ENCODE results near the gene ARL9. TPM values are rescaled to one million over a fixed set of nuclear protein-coding genes. Genes with fewer than 3 reads are reported as not detected.

ARL9 gene
- total RNA-seq, 2 donors from 2014 or later, result not detected

DNA sequence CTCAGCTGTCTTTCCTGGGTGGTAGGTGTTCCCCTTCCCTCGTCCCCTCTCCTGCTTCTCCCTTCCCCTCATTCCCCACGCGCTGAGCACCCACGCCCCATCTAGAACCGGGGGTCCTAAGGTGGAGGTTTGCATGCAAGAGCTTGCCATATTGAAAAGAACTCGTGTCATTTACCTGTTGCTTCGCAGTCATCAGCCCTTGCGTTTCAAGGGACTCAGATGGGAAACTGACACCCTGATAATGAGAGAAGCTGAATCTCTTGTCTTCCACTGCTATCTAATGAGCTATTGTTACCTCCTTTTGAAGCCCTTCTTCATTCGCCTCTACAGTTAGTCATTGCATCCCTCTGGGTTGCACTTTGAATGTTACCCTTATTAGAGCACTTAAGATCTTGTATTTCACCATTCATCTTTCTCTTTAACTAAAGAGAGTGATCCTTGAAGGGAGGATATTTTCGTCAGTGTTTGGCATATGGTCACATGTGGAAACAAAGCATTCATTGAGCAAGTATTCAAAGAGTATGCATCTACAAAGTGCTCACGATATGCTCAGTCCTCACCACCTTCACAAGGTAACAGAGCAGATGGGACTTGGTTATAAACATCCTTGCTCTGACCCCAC, 25.7 kb downstream of the ARL9 start:
- no peak for ATAC-seq
- no peaks in the 10 kb centered on the region for H3K9me3 ChIP-seq
- no peak for DNase-seq
- H3K4me1 ChIP-seq, result peaks cover 9% of the 10 kb centered on the region
- intact Hi-C loops (cut with DNase I), result no loop called here
- TF ChIP-seq CTCF (IDR thresholded peaks at IDR 0.05) (no peak), POLR2A (IDR thresholded peaks at IDR 0.05) (no peak)
- WGBS, 2 donors, result 24 to 31% methylated on average over 11 of the region's 11 CpGs
- no peak overlapping the region for H3K4me3 ChIP-seq
- H3K36me3 ChIP-seq (replicated peaks in 1 of 2; ENCODE audit: insufficient read depth in 1 of 2, low read depth in 2 of 2), result no peaks in the 10 kb centered on the region
- H3K27ac ChIP-seq, result no peak overlapping the region
- H3K27me3 ChIP-seq, result no peaks in the 10 kb centered on the region

DNA sequence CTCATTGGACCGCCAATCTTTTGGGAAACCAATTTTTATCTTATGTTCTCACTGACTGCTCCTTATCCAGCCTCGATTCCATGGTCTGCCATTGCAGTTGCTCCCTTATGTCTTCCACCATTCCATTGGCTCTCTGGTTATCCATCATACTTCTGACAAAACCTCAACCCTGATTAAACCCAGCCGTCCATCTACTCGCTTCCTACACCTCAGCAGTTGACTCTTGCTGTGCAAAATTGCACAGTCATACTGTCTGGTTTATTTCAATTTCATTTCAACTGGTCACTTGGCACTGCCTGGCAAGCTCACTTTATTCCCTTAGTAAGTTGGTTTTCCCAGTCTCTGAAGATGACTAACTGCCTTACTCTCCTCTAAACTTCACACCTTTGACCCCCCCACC, 26.2 kb downstream of the ARL9 start:
- DNase-seq, result no peak
- Histone ChIP-seq H3K36me3 (replicated peaks in 1 of 2; ENCODE audit: insufficient read depth in 1 of 2, low read depth in 2 of 2) (no peaks in the 10 kb centered on the region), H3K4me1 (peaks cover 9% of the 10 kb centered on the region), H3K9me3 (no peaks in the 10 kb centered on the region), H3K4me3 (no peak overlapping the region), H3K27me3 (no peaks in the 10 kb centered on the region), H3K27ac (no peak overlapping the region)
- 60 to 63% methylated on average over 4 of the region's 4 CpGs for WGBS, 2 donors
- intact Hi-C loops (cut with DNase I), result no loop called here
- ATAC-seq, result no peak
- TF ChIP-seq CTCF (IDR thresholded peaks at IDR 0.05), result no peak
- no peak for TF ChIP-seq POLR2A (IDR thresholded peaks at IDR 0.05)

- H3K4me3 ChIP-seq, result no peak overlapping the region
- H3K36me3 ChIP-seq (replicated peaks in 1 of 2; ENCODE audit: insufficient read depth in 1 of 2, low read depth in 2 of 2), result no peaks in the 10 kb centered on the region
- H3K4me1 ChIP-seq, result peaks cover 9% of the 10 kb centered on the region
- DNase-seq (no peak), ATAC-seq (no peak)
- H3K27ac ChIP-seq, result no peak overlapping the region
- 87 to 88% methylated on average over 2 of the region's 2 CpGs for WGBS, 2 donors
- H3K27me3 ChIP-seq, result no peaks in the 10 kb centered on the region
- H3K9me3 ChIP-seq, result no peaks in the 10 kb centered on the region
- TF ChIP-seq POLR2A (IDR thresholded peaks at IDR 0.05), result no peak
- no peak for TF ChIP-seq CTCF (IDR thresholded peaks at IDR 0.05)
- intact Hi-C loops (cut with DNase I), result no loop called here
Measured at GRCh38 chr4:56532239-56532638, 26.6 kb downstream of the ARL9 start.

GRCh38 chr4:56535915-56536314, 30.3 kb downstream of the ARL9 start:
- H3K4me3 ChIP-seq, result no peak overlapping the region
- ATAC-seq (no peak), DNase-seq (no peak)
- intact Hi-C loops (cut with DNase I), result no loop called here
- H3K27me3 ChIP-seq, result no peaks in the 10 kb centered on the region
- no peak for TF ChIP-seq CTCF (IDR thresholded peaks at IDR 0.05)
- TF ChIP-seq POLR2A (IDR thresholded peaks at IDR 0.05), result no peak
- H3K27ac ChIP-seq, result no peak overlapping the region
- H3K9me3 ChIP-seq, result no peaks in the 10 kb centered on the region
- H3K4me1 ChIP-seq, result peaks cover 3% of the 10 kb centered on the region
- WGBS, 2 donors, result 69 to 89% methylated on average over 6 to 7 of the region's 7 CpGs
- H3K36me3 ChIP-seq (replicated peaks in 1 of 2; ENCODE audit: insufficient read depth in 1 of 2, low read depth in 2 of 2), result no peaks in the 10 kb centered on the region

DNA sequence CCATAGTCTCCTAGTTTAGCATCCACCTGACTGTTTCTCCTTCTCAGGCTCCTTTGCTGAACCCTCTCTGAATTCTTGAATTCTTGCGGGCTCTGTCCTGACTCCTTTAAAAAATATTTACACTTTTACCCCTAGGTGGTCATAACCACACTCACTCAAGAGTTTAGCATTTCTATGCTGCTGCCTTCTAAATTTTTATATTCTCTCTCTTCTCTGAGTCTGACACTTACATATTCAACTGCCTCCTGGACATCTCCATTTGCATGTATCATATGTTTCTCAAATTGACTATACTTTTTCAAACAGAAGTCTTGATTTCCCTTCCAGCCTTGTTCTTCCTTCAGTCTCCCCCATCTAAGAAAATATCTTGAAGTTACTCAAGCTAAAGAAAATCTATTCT, 31.6 kb downstream of the ARL9 start:
- Histone ChIP-seq H3K4me1 (no peaks in the 10 kb centered on the region), H3K27ac (no peak overlapping the region), H3K4me3 (no peak overlapping the region), H3K9me3 (no peaks in the 10 kb centered on the region), H3K36me3 (replicated peaks in 1 of 2; ENCODE audit: insufficient read depth in 1 of 2, low read depth in 2 of 2) (no peaks in the 10 kb centered on the region), H3K27me3 (no peaks in the 10 kb centered on the region)
- intact Hi-C loops (cut with DNase I), result no loop called here
- ATAC-seq (no peak), DNase-seq (no peak)
- TF ChIP-seq CTCF (IDR thresholded peaks at IDR 0.05) (no peak), POLR2A (IDR thresholded peaks at IDR 0.05) (no peak)
- 87 to 94% methylated on average over 1 of the region's 1 CpG for WGBS, 2 donors

Measured in body of pancreas (tissue), 4 donors.